Measurements from ENCODE around the gene NPAS2.

The NPAS2 gene, protein sequence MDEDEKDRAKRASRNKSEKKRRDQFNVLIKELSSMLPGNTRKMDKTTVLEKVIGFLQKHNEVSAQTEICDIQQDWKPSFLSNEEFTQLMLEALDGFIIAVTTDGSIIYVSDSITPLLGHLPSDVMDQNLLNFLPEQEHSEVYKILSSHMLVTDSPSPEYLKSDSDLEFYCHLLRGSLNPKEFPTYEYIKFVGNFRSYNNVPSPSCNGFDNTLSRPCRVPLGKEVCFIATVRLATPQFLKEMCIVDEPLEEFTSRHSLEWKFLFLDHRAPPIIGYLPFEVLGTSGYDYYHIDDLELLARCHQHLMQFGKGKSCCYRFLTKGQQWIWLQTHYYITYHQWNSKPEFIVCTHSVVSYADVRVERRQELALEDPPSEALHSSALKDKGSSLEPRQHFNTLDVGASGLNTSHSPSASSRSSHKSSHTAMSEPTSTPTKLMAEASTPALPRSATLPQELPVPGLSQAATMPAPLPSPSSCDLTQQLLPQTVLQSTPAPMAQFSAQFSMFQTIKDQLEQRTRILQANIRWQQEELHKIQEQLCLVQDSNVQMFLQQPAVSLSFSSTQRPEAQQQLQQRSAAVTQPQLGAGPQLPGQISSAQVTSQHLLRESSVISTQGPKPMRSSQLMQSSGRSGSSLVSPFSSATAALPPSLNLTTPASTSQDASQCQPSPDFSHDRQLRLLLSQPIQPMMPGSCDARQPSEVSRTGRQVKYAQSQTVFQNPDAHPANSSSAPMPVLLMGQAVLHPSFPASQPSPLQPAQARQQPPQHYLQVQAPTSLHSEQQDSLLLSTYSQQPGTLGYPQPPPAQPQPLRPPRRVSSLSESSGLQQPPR

GRCh38 chr2:100819370-100820272 lies at the start of gene NPAS2:
Gene NPAS2 (plus strand): TSS chr2:100820139. CDS start chr2:100904755, 84,616 bp downstream.
- DNase-seq = peak; percentile 58

DNA sequence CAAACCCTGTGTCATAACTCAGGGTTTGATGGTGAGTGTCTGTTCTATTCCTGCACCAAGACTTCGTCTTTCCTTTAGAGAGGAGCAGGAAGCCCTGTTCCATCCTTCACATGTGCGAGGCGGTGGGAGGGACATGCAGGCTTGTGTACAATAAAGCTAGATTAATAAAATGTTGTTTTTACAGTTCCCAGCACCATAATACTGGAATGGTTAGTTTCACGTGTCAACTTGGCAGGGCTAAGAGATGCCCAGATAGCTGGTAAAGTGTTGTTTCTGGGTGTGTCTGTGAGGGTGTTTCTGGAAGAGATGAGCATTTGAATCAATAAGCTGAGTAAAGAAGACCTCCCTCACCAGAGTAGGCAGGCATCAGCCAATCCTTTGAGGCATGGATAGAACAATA lies 48.8 kb upstream of the NPAS2 start:
- DNase-seq = no peak

DNA sequence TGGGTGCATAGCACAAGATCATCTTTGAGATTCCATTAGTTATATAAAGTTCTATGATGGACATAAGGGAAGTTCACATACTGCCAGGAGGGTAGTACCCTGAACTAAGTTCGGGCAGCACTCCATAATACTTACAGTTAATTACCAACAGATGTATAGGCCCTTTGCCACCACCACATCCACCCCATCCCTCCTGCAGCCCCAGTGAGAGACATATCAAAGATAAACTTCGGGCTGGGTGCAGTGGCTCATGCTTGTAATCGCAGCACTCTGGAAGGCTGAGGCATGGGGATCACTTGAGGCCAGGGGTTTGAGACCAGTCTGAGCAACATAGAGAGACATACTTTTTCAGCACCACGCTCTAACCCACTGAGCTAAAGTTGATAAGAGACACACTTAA lies 46.4 kb upstream of the NPAS2 start:
- no peak for DNase-seq

DNA sequence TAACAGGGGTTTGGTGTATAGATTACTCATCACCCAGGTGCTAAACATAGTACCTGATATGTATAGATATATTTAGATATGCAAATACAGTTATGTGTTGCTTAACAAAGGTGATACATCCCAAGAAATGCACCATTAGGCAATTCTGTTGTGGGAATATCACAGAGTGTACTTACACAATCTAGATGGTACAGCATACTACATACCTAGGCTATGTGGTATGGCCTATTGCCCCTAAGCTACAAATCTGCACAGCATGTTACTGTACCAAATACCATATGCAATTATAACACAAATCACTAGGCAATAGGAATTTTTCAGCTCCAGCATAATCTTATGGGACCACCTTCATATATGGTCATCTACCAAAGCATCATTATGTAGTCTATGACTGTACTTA lies 43.5 kb upstream of the NPAS2 start:
- peak; percentile 44 for DNase-seq

DNA sequence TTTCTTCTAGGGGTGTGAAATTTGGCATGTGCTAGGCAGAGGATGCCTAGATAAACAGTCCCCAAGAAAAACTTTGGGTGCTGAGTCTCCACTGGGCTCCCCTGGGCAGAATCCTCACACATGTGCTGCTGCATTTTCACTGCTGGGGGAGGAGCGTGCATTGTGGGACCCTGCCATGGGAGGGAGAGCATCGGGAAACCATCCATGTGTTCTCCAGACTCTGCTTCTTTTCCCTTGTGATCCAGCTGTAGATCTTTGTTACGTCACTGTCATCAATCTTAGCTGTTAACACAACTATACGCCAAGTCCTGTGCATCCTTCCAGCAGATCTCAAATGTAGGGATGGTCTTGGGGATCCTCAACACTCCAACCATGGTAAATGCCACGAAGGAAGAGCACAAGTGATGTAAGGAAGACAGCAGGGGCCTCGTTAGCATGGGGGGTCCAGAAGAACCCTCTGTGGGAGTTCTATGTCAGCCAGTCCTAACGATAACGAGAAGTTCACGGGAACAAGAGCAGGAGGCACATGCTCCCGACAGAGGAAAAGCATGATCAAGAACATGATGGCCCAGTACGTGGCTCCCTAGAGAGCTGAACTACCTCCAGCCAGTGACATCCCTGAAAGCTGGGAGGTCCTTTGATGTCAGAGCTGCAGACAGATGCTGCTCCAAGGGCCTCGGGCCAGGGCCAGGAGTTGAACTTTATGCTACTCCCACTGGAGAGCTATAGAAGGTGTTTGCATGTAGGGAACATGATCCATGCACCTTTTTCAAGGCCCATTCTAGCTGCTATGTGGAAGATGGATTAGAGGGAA lies 41.1 kb upstream of the NPAS2 start:
- DNase-seq = no peak

DNA sequence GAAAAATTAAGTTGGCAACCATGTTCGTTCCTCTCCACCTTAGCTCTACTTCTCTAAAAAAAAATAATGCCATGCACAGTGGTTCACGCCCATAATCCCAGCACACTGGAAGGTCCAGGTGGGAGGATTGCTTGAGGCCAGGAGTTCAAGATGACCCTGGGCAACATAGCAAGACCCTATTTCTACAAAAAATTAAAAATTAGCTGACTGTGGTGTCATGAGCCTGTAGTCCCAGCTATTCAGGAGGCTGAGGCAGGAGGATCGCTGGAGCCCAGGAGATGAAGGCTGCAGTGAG lies 40.1 kb upstream of the NPAS2 start:
- DNase-seq = no peak

GRCh38 chr2:100780203-100781008 lies 39.5 kb upstream of the NPAS2 start:
- DNase-seq = peak; percentile 95

GRCh38 chr2:100781009-100781325 lies 39.0 kb upstream of the NPAS2 start:
- DNase-seq = no peak

DNA sequence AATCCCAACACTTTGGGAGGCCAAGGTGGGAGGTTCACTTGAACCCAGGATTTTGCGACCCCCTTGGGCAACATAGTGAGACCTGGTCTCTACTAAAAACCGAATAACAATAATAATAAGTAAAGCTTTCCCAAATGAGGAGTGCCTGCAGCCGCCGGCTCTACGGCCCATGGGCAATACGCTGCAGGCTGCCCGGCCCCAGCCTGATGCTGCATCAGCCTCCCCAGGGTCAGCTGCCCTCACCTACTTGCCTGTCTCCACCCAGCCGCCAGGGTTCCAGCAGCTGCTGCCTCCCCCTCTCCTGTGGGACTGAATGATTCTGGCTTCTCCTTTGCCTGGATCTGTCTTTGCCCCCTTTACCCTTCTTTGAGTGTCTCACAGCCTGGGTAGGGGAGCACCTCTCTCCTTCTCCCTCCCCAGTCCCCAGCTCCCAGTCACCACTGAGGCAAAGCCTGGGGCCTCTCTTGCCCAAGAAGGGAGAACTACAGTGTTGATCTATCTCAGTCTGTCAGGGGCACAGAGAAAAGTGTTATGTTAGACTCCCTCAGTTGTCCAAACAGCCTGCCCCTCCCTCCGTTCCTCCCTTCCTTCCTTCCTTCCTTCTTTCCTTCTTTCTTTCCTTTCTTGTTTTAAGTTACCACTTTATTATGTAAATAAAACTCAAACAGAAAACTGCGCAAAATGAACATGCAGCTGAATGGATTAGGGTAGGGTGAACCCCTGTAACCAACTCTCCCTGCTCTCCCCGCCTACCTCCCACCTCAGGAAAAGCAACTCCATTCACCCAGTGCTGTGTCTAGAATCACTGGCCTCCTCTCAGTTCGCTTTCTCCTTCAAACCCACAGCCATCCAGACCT lies 38.2 kb upstream of the NPAS2 start:
- no peak for DNase-seq

- no peak for DNase-seq
These were observed 37.5 kb upstream of the NPAS2 start for GRCh38 chr2:100782380-100782878.

- peak; percentile 48 for DNase-seq
These were observed 36.0 kb upstream of the NPAS2 start for GRCh38 chr2:100783987-100784386.

DNA sequence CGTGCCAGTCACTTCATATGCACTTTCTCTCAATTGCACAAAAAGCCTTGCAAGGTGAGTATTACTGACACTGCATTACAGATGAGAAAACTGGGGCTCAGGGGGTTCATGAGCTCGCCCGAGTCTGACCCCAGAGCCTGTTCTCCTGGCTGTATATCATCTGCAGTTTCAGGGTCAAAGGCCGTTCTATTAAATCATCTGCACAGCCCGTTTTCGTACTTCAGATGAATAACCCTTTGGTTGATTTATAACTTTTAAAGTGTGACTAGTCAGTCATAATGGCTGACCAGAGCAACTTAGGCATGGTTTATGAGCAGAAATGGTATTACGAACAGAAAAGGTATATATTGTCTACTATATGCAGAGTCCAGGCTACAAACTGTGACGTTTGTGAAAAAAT lies 35.3 kb upstream of the NPAS2 start:
- DNase-seq = no peak

DNA sequence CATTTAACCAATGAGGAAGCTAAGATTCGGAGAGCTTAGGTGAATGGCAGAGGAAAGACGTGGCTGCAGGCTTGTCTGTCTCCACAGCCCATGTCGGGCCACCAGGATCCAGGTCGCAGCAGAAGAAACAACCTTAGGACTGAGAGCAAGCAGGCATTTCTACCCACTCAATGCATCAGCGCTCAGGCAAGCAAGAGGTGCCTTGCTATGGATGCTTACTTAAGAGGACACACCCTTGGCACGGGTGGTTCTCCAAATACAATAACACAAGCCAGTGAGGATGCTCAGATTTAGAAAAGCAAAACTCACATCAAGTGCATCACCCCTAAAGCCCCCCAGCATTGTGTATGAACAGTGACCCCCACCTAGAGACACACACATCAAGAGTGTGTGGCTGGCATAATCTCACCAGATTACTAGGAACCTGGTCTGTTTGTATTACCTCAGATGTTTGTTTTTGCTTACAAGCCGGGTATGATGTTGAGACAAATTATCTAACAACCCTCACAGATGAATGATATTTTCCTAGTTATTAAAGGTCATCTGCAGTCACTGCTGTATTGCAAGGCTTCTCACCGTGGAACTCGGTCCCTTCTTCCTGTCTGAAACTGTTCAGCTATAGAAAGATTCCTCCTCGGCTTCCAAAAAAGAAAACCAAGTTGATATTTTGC lies 34.2 kb upstream of the NPAS2 start:
- no peak for DNase-seq

- DNase-seq = peak; percentile 86
These were observed 33.7 kb upstream of the NPAS2 start for GRCh38 chr2:100786297-100786658.

- no peak for DNase-seq
These were observed 33.0 kb upstream of the NPAS2 start for GRCh38 chr2:100786985-100787384.

- no peak for DNase-seq
These were observed 30.6 kb upstream of the NPAS2 start for GRCh38 chr2:100789361-100789760.

DNA sequence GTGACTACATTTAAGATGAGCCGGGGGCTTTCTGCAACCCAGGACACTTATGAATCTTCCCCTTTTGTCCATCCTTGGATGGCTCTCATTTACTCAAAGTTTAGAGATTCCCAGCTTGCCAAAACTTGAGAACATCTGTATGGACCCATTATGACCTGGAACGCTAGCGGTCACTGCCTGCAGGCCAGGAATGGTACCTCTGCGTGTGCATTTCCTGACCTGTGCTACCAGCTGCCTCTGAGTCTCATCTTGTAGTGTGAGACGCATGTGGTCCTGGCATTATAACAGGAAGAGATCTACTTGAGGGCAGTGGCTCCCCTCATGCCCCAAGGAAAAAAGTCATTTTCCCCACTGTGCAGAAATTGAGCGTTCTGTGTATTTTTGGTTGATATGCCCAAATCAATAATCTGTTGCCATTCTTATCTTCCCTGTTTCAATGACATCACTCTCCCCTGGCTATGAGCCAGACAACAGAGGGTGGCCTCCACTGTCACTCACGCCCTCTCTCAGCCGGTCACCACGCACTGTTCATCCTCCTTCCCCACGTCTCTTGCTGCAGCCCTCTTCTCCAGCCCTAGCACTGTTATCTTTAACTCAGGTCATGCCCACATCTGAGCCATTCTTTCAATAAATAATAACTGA lies 28.5 kb upstream of the NPAS2 start:
- DNase-seq = no peak

DNA sequence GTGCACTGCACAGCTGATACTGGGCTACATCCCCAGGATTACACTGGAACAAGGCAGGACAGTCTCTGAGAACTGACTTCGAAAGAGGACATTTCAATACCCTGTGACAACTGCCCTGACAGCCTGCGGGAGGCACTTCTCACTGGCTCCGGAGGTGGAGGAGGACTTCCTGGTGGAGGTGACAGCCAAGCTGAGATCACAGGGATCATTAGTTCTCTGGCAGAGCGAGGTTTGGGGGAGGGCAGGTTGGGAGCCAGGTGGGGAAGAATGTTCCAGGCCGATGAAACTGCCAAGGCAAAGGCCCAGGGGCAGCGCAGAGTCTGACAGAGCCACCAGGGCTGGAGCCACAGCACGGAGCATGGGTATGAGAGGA lies 28.0 kb upstream of the NPAS2 start:
- DNase-seq = no peak

GRCh38 chr2:100793220-100793619 lies 26.7 kb upstream of the NPAS2 start:
- DNase-seq = no peak

GRCh38 chr2:100793982-100794381 lies 26.0 kb upstream of the NPAS2 start:
- no peak for DNase-seq

Data from NCI-H226 (cell line).